IPS-15b (cell line): ENCODE results near the gene MED1.

Source experiments
- H3K27me3 ChIP-seq: one replicate; pipeline ENCODE4 v1.6.1; 2013; ENCODE audit warnings: low read length; ENCODE audit not compliant: control insufficient read depth, insufficient read depth
- H3K36me3 ChIP-seq: one replicate; pipeline ENCODE4 v1.6.1; 2013; ENCODE audit warnings: low read length; ENCODE audit not compliant: control insufficient read depth, insufficient read depth
- H3K4me1 ChIP-seq: one replicate; pipeline ENCODE4 v1.6.1; 2013; ENCODE audit warnings: mild to moderate bottlenecking, low read length; ENCODE audit not compliant: control insufficient read depth, insufficient read depth
- H3K4me3 ChIP-seq: one replicate; pipeline ENCODE4 v1.5.1; 2013; ENCODE audit warnings: low read depth, low read length
- H3K9ac ChIP-seq: one replicate; pipeline ENCODE4 v1.6.1; 2013; ENCODE audit warnings: low read depth, mild to moderate bottlenecking, low read length
- H3K9me3 ChIP-seq: one replicate; pipeline ENCODE4 v1.6.1; 2013; ENCODE audit warnings: mild to moderate bottlenecking, low read length; ENCODE audit not compliant: control insufficient read depth, insufficient read depth

Gene MED1

GRCh38 chr17:39357986-39358385 lies 93.1 kb downstream of the MED1 start:
- Histone ChIP-seq H3K9me3 (no peaks in the 10 kb centered on the region), H3K36me3 (no peaks in the 10 kb centered on the region), H3K4me1 (peaks cover 3% of the 10 kb centered on the region), H3K27me3 (no peaks in the 10 kb centered on the region), H3K9ac (no peak overlapping the region), H3K4me3 (no peak overlapping the region)

GRCh38 chr17:39357488-39357887 lies 93.6 kb downstream of the MED1 start:
- H3K9me3 ChIP-seq, result no peaks in the 10 kb centered on the region
- H3K36me3 ChIP-seq, result no peaks in the 10 kb centered on the region
- no peak overlapping the region for H3K4me3 ChIP-seq
- peaks cover 3% of the 10 kb centered on the region for H3K4me1 ChIP-seq
- no peak overlapping the region for H3K9ac ChIP-seq
- H3K27me3 ChIP-seq, result no peaks in the 10 kb centered on the region
